ENCODE measurements around the gene NMB.

DNA sequence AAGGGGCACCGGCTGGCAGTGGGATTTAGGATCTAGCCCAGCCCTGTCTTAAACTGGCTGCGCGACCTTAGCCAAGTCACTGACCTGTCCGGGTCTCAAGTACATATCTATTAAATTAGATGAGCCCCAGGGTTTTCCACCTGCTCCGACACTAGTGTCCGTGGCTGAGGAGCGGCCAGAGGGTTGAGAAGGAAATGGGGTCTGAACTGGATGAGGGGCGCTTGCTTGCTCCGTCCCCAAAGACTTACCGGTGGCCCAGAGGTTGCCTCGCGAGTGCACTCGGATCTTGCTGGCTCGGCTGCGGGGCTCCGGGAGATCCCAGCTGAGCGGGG lies 285 bp downstream of the NMB start:
- TF ChIP-seq, protein P1, sequence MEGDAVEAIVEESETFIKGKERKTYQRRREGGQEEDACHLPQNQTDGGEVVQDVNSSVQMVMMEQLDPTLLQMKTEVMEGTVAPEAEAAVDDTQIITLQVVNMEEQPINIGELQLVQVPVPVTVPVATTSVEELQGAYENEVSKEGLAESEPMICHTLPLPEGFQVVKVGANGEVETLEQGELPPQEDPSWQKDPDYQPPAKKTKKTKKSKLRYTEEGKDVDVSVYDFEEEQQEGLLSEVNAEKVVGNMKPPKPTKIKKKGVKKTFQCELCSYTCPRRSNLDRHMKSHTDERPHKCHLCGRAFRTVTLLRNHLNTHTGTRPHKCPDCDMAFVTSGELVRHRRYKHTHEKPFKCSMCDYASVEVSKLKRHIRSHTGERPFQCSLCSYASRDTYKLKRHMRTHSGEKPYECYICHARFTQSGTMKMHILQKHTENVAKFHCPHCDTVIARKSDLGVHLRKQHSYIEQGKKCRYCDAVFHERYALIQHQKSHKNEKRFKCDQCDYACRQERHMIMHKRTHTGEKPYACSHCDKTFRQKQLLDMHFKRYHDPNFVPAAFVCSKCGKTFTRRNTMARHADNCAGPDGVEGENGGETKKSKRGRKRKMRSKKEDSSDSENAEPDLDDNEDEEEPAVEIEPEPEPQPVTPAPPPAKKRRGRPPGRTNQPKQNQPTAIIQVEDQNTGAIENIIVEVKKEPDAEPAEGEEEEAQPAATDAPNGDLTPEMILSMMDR (IDR thresholded peaks at IDR 0.05 in 8 of 11, conservative IDR thresholded peaks at IDR 0.05 in 3 of 11), result no peak
- TF ChIP-seq POLR2A (IDR thresholded peaks at IDR 0.05), result no peak
- TF ChIP-seq POLR2AphosphoS5 (IDR thresholded peaks at IDR 0.05), result no peak

Data from spleen (tissue), 7 donors.